Measurements from ENCODE around the gene VAC14.

Gene VAC14

GRCh38 chr16:70659953-70660671, 140.8 kb downstream of the VAC14 start:
- peaks cover 29 to 30% of the 10 kb centered on the region in 2 experiments for H3K36me3 ChIP-seq (ENCODE audit: control insufficient read depth in 1 of 2, insufficient read depth in 2 of 2, low read length in 2 of 2)
- no peak overlapping the region for H2AK5ac ChIP-seq (ENCODE audit: low read length)
- no peak overlapping the region for H3K18ac ChIP-seq (ENCODE audit: low read length)
- H3K4me1 ChIP-seq (ENCODE audit: control insufficient read depth in 1 of 2, insufficient read depth in 2 of 2, low read length in 2 of 2), result peaks cover 0 to 2% of the 10 kb centered on the region in 2 experiments
- no peak overlapping the region for H4K8ac ChIP-seq (ENCODE audit: low read depth, low read length)
- H2AFZ ChIP-seq (ENCODE audit: insufficient read depth, low read length, poor library complexity), result no peak overlapping the region
- no peak overlapping the region for H3K4ac ChIP-seq (ENCODE audit: low read depth, low read length)
- no peak overlapping the region for H3K27ac ChIP-seq (ENCODE audit: low read depth, low read length)
- H4K91ac ChIP-seq (ENCODE audit: low read depth, low read length), result no peak overlapping the region
- H3K9me3 ChIP-seq (ENCODE audit: insufficient read depth, low read depth, low read length), result peaks cover 3% of the 10 kb centered on the region
- H4K12ac ChIP-seq (ENCODE audit: low read depth, low read length), result no peak overlapping the region
- H2BK120ac ChIP-seq (ENCODE audit: insufficient read depth, low read length, poor library complexity), result no peak overlapping the region
- H3K79me1 ChIP-seq (ENCODE audit: low read length), result no peaks in the 10 kb centered on the region
- no peak overlapping the region for H3K9ac ChIP-seq (ENCODE audit: low read length)
- no peak overlapping the region for H2BK12ac ChIP-seq (ENCODE audit: low read length)
- no CpG with 5 or more reads among the region's 16 CpGs for WGBS (ENCODE audit: extremely low coverage, insufficient coverage, insufficient read length)
- H3K23ac ChIP-seq (ENCODE audit: low read length), result no peak overlapping the region
- H3K27me3 ChIP-seq (ENCODE audit: insufficient read depth, low read length), result no peaks in the 10 kb centered on the region
- no peak overlapping the region for H3K14ac ChIP-seq (ENCODE audit: low read length)
- H3K4me2 ChIP-seq (ENCODE audit: low read length), result no peak overlapping the region
- H3K4me3 ChIP-seq (ENCODE audit: low read depth, low read length), result no peak overlapping the region
- no peak for DNase-seq
- no peak overlapping the region for H2BK5ac ChIP-seq (ENCODE audit: low read depth, low read length, poor library complexity)
- no peaks in the 10 kb centered on the region for H3K79me2 ChIP-seq (ENCODE audit: control insufficient read depth, insufficient read depth, low read length, poor library complexity)

- peaks cover 24% of the 10 kb centered on the region in 2 experiments for H3K36me3 ChIP-seq (ENCODE audit: control insufficient read depth in 1 of 2, insufficient read depth in 2 of 2, low read length in 2 of 2)
Measured at GRCh38 chr16:70659546-70659945, 141.4 kb downstream of the VAC14 start.

GRCh38 chr16:70658921-70659320, 142.0 kb downstream of the VAC14 start:
- Histone ChIP-seq H3K27ac (ENCODE audit: low read depth, low read length) (no peak overlapping the region), H3K9ac (ENCODE audit: low read length) (no peak overlapping the region), H3K4me3 (ENCODE audit: low read depth, low read length) (no peak overlapping the region), H4K12ac (ENCODE audit: low read depth, low read length) (no peak overlapping the region), H3K36me3 (ENCODE audit: control insufficient read depth in 1 of 2, insufficient read depth in 2 of 2, low read length in 2 of 2) (peaks cover 17 to 18% of the 10 kb centered on the region in 2 experiments), H2AK5ac (ENCODE audit: low read length) (no peak overlapping the region), H4K91ac (ENCODE audit: low read depth, low read length) (no peak overlapping the region), H2BK120ac (ENCODE audit: insufficient read depth, low read length, poor library complexity) (no peak overlapping the region), H3K14ac (ENCODE audit: low read length) (no peak overlapping the region), H3K4ac (ENCODE audit: low read depth, low read length) (no peak overlapping the region), H3K79me2 (ENCODE audit: control insufficient read depth, insufficient read depth, low read length, poor library complexity) (no peaks in the 10 kb centered on the region), H2BK5ac (ENCODE audit: low read depth, low read length, poor library complexity) (no peak overlapping the region), H3K9me3 (ENCODE audit: insufficient read depth, low read depth, low read length) (peaks cover 3% of the 10 kb centered on the region), H3K23ac (ENCODE audit: low read length) (no peak overlapping the region), H3K18ac (ENCODE audit: low read length) (no peak overlapping the region), H3K79me1 (ENCODE audit: low read length) (no peaks in the 10 kb centered on the region), H3K4me1 (ENCODE audit: control insufficient read depth in 1 of 2, insufficient read depth in 2 of 2, low read length in 2 of 2) (peaks cover 4 to 9% of the 10 kb centered on the region in 2 experiments), H2AFZ (ENCODE audit: insufficient read depth, low read length, poor library complexity) (no peak overlapping the region), H3K4me2 (ENCODE audit: low read length) (no peak overlapping the region), H4K8ac (ENCODE audit: low read depth, low read length) (no peak overlapping the region), H2BK12ac (ENCODE audit: low read length) (no peak overlapping the region), H3K27me3 (ENCODE audit: insufficient read depth, low read length) (no peaks in the 10 kb centered on the region)
- DNase-seq, result no peak
- no CpG with 5 or more reads among the region's 5 CpGs for WGBS (ENCODE audit: extremely low coverage, insufficient coverage, insufficient read length)

More at GRCh38 chr16:70659546-70659945, 141.4 kb downstream of the VAC14 start:
- H3K18ac ChIP-seq (ENCODE audit: low read length), result no peak overlapping the region
- H3K4ac ChIP-seq (ENCODE audit: low read depth, low read length), result no peak overlapping the region
- H4K8ac ChIP-seq (ENCODE audit: low read depth, low read length), result no peak overlapping the region
- H3K9ac ChIP-seq (ENCODE audit: low read length), result no peak overlapping the region
- no peak overlapping the region for H3K23ac ChIP-seq (ENCODE audit: low read length)
- no peak overlapping the region for H4K12ac ChIP-seq (ENCODE audit: low read depth, low read length)
- no peak for DNase-seq
- H3K4me1 ChIP-seq (ENCODE audit: control insufficient read depth in 1 of 2, insufficient read depth in 2 of 2, low read length in 2 of 2), result peaks cover 0 to 3% of the 10 kb centered on the region in 2 experiments
- no CpG with 5 or more reads among the region's 12 CpGs for WGBS (ENCODE audit: extremely low coverage, insufficient coverage, insufficient read length)
- H2BK12ac ChIP-seq (ENCODE audit: low read length), result no peak overlapping the region
- no peak overlapping the region for H2AFZ ChIP-seq (ENCODE audit: insufficient read depth, low read length, poor library complexity)
- no peak overlapping the region for H3K27ac ChIP-seq (ENCODE audit: low read depth, low read length)
- H3K14ac ChIP-seq (ENCODE audit: low read length), result no peak overlapping the region
- no peak overlapping the region for H2BK120ac ChIP-seq (ENCODE audit: insufficient read depth, low read length, poor library complexity)
- H3K27me3 ChIP-seq (ENCODE audit: insufficient read depth, low read length), result no peaks in the 10 kb centered on the region
- no peak overlapping the region for H2BK5ac ChIP-seq (ENCODE audit: low read depth, low read length, poor library complexity)
- no peaks in the 10 kb centered on the region for H3K79me1 ChIP-seq (ENCODE audit: low read length)
- no peak overlapping the region for H4K91ac ChIP-seq (ENCODE audit: low read depth, low read length)
- no peak overlapping the region for H3K4me3 ChIP-seq (ENCODE audit: low read depth, low read length)
- no peaks in the 10 kb centered on the region for H3K79me2 ChIP-seq (ENCODE audit: control insufficient read depth, insufficient read depth, low read length, poor library complexity)
- H3K9me3 ChIP-seq (ENCODE audit: insufficient read depth, low read depth, low read length), result peaks cover 3% of the 10 kb centered on the region
- H3K4me2 ChIP-seq (ENCODE audit: low read length), result no peak overlapping the region
- no peak overlapping the region for H2AK5ac ChIP-seq (ENCODE audit: low read length)

- Histone ChIP-seq H3K4me1 (ENCODE audit: control insufficient read depth in 1 of 2, insufficient read depth in 2 of 2, low read length in 2 of 2) (peaks cover 5 to 7% of the 10 kb centered on the region in 2 experiments), H3K4me3 (ENCODE audit: low read depth, low read length) (no peak overlapping the region), H3K9ac (ENCODE audit: low read length) (no peak overlapping the region), H3K27me3 (ENCODE audit: insufficient read depth, low read length) (no peaks in the 10 kb centered on the region), H2AK5ac (ENCODE audit: low read length) (no peak overlapping the region), H4K8ac (ENCODE audit: low read depth, low read length) (no peak overlapping the region), H2BK12ac (ENCODE audit: low read length) (no peak overlapping the region), H2BK5ac (ENCODE audit: low read depth, low read length, poor library complexity) (no peak overlapping the region), H3K14ac (ENCODE audit: low read length) (no peak overlapping the region), H4K12ac (ENCODE audit: low read depth, low read length) (no peak overlapping the region), H3K36me3 (ENCODE audit: control insufficient read depth in 1 of 2, insufficient read depth in 2 of 2, low read length in 2 of 2) (peaks cover 8 to 10% of the 10 kb centered on the region in 2 experiments), H2AFZ (ENCODE audit: insufficient read depth, low read length, poor library complexity) (no peak overlapping the region), H3K27ac (ENCODE audit: low read depth, low read length) (no peak overlapping the region), H3K79me1 (ENCODE audit: low read length) (no peaks in the 10 kb centered on the region), H3K79me2 (ENCODE audit: control insufficient read depth, insufficient read depth, low read length, poor library complexity) (no peaks in the 10 kb centered on the region), H3K4me2 (ENCODE audit: low read length) (no peak overlapping the region), H3K9me3 (ENCODE audit: insufficient read depth, low read depth, low read length) (peaks cover 3% of the 10 kb centered on the region), H2BK120ac (ENCODE audit: insufficient read depth, low read length, poor library complexity) (no peak overlapping the region), H4K91ac (ENCODE audit: low read depth, low read length) (no peak overlapping the region), H3K18ac (ENCODE audit: low read length) (no peak overlapping the region), H3K4ac (ENCODE audit: low read depth, low read length) (no peak overlapping the region), H3K23ac (ENCODE audit: low read length) (no peak overlapping the region)
- DNase-seq, result no peak
- WGBS (ENCODE audit: extremely low coverage, insufficient coverage, insufficient read length), result no CpG with 5 or more reads among the region's 7 CpGs
Measured at GRCh38 chr16:70657956-70658355, 143.0 kb downstream of the VAC14 start.
